COLO668 (cell line): Measurements from ENCODE around the gene SPEM3.

Source experiments
- DNase-seq: peaks from one replicate; lab custom pipeline; 2025; ENCODE audit not compliant: unreplicated experiment; lab: John Stamatoyannopoulos, UW

SPEM3 gene

DNA sequence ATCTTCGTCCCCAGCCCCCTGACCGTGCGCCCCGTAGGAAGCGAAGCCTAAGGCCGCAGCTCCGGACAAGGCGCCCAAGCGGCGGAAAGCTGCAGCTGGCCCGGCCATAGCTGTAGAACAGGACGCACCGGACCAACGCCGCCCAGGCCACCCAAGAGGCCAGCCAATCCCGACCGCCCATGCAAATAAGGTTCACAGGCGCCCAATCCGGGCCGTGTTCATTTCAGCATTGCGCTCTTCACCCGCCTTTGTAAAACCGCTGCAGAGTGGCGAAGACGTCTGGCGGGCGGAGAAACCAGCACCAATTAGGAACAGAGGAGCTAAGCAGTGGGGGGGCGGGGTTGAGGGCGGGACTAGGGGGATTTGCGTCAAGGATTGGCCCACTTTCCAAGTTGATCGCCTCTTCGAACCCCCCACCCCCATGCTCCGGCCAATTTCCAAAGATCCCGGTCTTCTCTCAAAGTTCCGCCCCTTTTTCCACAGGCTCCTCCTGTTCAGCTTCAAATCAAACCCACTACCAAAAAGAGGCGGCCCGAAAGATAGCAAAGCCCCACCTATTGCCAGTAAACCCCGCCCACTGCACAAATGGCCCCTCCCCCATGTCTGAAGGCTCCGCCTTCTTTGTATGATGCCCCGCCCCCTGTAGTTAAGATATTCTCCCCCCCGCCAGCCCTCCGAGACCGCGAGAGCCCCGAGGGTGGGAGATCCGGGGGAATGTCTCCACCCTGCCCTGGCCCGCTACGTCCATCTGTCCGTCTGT lies 24.5 kb upstream of the SPEM3 start, which contains the start of gene TMEM256:
TSS of gene TMEM256 (minus strand) at position 121 of the 760 bp plus-strand sequence. CDS start at position 108, 13 bp downstream.
- DNase-seq = peak; percentile 91

DNA sequence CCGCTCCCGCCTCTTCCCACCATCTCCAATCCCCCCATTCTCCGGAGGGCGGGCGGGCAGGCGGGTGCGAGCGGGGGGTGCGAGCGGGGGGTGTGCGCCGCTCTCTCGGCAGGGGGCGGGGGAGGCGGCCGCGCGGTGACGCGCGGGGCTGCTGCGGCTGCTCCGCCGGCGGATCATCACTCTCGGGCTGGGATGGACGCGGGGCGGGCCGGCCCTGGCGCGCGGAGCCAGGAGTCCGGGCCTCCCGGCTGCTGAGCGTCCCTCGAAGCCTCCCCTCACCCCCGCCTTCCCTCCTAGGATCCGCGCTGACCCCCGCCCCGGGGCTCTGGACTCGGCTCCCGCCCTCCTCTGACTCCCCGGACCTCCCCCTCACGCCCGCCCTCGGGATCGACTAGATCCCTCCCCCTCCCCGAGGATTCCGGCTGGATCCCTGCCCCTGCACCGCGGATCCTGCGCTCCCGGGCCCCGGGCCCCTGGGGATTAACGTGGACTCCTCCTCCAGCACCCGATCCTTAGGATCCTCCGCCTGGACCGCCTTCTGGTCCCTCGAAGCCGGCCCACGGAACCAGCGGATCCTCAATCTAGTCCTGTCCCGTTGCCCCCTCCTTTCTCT lies 23.8 kb upstream of the SPEM3 start:
- peak; percentile 41 for DNase-seq

DNA sequence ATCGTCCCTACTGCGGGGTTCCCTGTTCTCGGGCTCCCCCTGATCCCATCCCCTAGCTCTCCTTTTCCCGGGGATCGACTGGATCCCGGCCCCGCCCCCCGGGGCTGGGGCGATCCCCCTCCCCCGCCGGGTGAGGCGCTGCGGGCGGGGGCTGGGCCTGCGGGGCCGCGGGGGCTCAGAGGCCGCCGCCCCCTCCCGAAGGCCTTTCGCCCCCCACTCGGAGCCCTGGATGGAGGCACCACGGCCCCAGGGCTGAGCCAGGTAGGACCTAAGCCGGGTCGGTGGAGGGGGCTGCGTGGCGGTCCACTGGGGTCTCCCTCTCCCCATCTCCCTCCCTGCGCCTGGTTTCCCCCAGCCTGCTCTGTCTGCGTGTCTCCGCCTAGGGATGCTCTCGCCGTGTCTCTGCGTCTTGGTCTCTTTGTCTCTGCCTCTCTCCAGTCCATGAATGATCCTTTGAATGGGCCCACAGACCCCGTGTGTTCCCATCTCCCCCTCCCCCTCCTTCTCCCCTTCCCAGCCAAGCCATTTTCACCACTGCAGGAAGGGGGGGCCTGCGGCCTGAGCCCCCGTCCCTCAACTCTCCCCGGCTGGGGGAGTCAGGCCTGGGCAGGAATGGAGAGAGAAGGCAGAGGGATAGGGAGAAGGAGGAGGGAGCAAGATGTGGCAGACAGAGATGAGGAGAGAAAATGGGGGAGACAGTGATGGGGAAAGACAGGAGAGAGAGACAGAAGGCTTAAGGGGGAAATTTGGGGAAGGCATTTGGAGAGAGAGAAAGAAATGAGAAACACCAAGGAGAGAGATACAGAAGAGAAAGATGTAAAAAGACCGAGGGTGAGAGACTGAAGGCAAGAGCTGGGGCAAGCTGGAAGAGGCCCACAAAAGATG lies 23.1 kb upstream of the SPEM3 start:
- no peak for DNase-seq

DNA sequence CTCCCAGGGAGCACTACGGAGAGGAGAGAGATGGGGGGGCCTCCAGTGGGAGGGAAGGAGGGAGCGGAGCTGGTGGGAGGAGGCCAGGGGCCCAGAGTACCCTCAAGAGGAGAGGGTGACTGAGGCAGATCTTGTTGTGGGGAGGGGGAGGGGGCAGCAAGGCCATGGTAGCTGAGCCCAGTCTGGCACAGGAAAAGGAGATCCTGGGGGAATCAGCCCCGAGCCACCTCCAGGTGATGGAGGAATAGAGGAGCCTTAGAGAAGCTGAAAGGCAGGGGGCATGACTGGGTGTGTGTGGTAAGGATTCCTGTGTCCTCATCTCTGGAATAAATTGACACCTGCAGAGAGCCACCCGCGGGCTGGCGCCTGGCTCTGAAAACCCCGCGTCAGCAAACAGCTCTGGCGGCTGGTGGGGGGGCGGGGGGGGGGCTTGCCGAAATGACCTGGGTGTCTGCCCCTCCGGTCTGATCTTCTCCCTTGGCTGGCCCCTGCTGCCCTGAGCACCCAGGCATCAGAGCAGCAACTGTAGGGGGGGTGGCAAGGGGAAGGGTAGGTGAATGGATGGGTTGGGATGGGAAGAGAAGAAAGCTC lies 22.3 kb upstream of the SPEM3 start:
- no peak for DNase-seq

DNA sequence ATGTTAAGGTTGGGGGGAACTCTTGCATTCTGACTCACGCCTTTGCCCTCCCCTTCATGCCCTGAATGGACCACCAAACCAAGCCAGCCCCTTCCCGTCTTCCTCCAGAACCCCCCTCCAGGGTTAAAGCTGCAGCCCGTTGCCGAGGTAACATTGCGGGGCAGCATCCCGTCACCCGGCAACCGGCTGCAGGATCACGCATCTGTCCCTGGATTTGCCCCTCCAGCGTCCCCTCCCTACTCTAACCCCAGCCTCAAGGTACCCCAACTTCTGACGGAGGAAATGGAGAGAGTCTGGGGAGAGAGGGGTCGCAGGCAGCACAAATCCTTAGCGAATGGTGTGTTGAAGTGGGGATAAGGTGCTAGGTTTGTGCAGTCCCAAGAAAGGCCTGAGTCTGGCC lies 21.6 kb upstream of the SPEM3 start:
- DNase-seq = no peak

DNA sequence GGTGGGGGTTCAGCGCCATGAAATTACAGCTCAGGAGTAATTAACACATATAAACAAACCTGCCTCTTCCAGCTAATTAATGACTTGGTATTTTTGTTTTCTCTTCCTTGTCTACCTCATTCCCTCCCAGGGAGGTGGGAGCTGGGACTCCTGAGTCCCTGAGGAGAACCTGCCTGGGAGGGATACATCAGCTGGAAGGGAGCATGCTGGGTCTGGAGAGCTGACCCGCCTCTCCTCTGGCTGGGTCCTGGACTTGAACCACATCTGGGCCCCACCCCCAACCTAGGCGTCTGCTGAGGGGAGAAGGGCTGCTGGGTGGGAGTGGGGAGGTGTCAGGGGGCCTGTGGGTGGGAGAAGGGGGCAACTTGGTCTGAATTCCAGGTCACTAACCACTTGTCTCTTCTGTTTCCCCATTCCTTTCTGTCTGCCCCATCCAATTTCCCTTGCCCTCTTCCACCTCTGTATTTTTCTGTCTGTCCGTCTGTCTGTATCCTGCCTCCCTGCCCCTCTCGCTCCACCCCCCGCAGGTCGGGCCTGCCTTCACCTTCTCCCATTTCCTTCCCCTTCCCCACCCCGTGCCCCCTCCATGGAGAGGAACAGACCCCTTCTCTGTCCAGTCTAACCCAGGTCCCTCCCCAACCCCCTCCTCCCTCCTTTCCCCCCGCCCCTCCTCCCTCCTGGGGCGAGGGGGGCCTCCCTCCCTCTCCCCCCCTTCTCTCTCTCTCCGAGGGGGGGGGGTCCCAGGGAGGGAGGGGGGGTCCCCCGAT lies 21.0 kb upstream of the SPEM3 start, which contains the start of gene NLGN2:
TSS of gene NLGN2 (plus strand) at position 361 of the 767 bp plus-strand sequence. CDS start 411 bp downstream, outside the sequence.
- no peak for DNase-seq

DNA sequence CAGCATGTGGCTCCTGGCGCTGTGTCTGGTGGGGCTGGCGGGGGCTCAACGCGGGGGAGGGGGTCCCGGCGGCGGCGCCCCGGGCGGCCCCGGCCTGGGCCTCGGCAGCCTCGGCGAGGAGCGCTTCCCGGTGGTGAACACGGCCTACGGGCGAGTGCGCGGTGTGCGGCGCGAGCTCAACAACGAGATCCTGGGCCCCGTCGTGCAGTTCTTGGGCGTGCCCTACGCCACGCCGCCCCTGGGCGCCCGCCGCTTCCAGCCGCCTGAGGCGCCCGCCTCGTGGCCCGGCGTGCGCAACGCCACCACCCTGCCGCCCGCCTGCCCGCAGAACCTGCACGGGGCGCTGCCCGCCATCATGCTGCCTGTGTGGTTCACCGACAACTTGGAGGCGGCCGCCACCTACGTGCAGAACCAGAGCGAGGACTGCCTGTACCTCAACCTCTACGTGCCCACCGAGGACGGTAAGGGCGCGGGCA lies 20.4 kb upstream of the SPEM3 start:
- DNase-seq = no peak

DNA sequence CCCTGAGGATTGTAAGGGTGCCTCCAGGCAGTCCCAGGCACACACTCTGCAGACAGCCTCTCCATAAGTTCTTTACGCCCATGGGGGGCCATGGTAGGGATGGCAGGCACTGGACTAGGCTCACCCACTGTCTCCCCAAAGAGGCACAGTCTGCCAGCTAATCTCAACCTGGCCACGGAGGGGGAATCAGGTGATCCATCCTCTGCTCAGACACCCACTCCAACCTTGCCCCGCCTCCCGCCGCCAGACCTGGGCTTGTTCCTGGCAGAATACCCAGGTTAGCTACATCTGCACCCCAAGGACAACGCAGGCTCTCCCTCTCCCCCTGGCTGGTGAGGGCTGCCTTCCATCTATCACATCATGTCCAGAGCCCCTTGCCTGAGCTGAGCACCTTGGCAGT lies 19.8 kb upstream of the SPEM3 start:
- DNase-seq = no peak

DNA sequence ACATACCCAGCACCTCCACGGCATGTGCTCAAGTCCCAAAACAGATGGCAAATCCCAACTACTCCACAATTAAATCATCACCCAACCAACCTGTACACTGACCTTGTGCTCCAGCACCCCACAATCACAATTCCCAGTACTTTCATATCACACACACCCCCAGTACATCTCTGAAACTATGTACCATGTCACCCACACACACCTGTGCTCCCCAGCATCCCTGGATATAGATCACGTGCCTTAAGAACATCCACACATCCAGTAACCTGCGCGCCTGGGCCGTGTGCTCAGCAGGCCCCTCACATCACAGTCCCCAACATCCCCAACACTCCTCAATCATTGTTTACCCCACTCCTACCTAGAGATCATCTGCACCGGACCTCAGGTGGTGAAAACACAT lies 18.9 kb upstream of the SPEM3 start:
- DNase-seq = no peak

DNA sequence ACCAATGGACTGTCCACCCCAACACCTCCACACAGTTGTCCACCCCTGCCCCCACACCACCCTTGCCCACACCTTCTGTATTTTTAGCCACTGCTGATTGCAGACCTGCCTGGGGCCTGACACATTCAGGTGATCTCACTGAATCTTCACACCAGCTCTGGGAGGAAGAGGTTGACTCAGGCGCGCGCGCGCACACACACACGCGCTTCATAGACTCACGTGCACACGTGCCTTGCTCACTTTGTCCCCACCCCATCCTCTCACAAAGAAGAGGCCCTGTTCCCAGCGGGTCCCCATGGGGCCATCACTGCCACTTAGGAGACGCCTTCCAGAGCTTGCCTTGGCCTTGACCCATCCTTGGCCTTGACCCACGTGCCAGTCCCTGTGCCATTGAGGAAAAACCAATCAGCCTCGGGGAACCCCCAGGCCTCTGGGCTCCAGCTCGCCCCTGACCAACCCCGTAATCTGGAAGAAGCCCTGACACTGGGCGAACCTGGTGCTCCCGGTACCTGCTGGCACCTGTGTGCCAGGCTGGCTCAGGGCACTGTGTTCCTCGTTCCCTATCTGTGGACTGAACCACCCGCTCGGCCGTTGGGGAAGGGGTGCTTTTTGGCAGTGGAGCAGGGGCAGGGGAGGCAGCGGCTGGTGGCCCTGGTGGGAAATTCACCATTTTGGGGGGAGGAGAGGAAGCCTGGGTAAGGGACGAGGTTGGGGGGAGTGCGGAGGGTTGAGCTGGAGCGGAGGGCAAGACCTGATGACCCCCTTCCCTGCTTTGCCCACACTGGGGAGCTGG lies 17.8 kb upstream of the SPEM3 start:
- no peak for DNase-seq

DNA sequence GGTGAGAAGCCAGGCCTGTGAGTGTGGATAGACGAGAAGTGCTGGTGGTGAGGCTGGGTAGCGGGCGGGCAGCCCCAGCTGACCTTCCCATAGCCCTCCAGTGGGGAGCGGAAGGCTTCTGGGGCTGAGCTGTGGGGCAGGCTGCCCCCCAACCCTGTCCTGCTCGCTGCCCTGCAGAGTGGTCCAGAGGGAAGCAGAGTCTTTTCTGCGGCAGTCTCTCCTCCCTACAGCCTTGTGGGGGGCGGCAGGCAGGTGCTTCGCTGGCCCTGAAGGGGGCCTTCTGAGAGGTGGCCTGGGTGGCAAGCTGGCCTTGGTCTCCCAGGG lies 17.3 kb upstream of the SPEM3 start:
- no peak for DNase-seq

DNA sequence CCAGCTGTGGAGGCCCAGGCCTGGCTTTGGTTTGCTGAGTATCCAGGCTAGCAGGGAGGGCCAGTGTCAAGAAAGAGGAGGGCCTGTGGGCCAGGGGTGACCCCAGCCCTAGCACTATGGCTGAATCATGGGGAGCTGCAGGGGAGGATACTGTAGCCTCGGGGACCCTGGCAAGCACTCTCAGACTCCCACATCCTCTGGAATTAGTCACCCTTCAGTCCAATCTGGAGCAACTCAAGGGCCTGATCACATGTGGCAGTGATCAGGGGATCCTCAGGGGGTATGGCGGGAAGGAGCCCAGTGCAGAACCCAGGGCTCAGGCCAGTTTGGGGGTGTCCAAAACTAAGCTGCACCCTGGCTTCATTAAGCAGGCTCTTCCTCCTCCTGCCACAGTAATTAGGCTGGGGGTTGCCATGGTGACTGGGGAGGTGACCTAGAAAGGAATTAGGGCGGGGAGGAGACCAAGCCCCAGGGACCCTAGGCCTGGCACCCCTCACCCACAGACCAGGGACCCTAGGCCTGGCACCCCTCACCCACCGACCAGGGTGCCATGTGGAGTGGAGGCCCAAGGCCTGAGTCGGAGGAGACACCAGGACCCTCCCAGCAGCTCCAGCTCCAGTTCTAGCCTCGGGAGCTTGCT lies 15.2 kb upstream of the SPEM3 start:
- no peak for DNase-seq

DNA sequence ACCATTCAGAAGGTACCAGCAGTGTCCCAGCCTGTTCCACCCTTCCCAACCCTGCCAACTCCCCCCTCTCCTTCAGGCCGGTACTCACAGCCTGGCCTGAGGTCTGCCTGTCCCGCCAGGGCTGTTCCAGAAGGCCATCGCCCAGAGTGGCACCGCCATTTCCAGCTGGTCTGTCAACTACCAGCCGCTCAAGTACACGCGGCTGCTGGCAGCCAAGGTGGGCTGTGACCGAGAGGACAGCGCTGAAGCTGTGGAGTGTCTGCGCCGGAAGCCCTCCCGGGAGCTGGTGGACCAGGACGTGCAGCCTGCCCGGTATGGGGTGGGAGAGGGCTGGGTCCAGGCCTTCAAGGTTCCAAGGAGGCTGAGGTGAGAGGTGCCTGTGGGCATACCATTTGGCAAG lies 13.8 kb upstream of the SPEM3 start:
- no peak for DNase-seq

DNA sequence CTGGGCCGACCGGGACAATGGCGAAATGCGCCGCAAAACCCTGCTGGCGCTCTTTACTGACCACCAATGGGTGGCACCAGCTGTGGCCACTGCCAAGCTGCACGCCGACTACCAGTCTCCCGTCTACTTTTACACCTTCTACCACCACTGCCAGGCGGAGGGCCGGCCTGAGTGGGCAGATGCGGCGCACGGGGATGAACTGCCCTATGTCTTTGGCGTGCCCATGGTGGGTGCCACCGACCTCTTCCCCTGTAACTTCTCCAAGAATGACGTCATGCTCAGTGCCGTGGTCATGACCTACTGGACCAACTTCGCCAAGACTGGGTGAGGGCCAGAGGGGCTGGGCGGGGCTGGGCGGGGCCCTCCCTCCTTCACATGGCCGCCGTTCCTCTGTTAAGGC lies 12.9 kb upstream of the SPEM3 start:
- DNase-seq = no peak

DNA sequence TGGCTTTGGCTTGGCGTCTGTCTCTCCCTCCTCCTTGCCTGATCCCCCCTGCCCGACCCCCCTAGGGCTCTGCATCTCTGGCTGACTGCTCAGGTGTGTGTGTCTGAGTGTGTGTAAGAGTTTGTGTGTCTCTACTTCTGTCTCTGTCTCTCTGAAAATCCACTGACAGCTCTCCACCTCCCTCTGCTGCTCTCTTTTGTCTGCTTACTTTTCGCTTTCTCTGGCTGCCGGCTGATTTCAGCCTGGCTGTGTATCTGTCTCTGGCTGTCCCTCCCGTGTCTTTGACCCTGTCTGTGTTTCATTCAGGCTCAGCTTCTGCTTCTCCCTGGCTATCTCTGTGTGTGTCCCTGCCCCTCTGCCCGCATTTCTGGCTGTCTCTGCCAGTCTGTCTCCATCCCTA lies 12.3 kb upstream of the SPEM3 start:
- DNase-seq = no peak

DNA sequence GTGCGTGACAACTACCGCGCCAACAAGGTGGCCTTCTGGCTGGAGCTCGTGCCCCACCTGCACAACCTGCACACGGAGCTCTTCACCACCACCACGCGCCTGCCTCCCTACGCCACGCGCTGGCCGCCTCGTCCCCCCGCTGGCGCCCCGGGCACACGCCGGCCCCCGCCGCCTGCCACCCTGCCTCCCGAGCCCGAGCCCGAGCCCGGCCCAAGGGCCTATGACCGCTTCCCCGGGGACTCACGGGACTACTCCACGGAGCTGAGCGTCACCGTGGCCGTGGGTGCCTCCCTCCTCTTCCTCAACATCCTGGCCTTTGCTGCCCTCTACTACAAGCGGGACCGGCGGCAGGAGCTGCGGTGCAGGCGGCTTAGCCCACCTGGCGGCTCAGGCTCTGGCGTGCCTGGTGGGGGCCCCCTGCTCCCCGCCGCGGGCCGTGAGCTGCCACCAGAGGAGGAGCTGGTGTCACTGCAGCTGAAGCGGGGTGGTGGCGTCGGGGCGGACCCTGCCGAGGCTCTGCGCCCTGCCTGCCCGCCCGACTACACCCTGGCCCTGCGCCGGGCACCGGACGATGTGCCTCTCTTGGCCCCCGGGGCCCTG lies 11.5 kb upstream of the SPEM3 start:
- DNase-seq = no peak

DNA sequence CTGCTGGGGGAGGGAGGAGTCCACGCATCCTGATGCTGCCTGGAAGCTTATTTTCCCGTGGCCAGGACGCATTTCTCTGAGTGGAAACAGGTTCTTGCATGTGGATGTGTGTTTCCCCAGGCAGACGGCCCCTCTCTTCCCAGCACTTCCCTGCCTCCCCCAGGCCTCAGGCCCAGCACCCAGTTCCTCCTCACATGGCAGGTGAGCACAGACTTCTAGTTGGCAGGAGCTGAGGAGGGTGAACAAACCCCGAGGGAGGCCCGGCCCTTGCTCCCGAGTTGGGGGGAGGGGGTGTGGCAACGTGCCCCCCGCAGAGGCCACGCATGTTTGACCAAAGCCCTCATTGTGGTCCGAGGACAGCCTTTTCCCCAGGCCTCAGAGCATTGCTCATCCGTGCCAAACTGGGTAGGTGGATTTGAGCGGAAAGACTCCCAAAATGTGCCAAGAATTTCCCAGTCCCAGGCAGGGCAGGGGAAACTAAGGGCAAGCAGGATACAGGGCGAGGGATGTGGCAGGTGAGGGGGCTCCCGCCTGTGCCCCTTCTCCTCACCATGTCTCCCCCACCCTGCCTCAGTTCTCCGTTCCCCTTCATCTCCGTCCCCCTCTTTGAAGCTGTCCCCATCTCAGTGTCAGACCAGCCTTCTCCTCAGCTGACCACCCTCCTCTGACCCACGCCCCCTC lies 10.0 kb upstream of the SPEM3 start:
- DNase-seq = no peak
